ENCODE measurements around the gene C1orf174.

Gene C1orf174

DNA sequence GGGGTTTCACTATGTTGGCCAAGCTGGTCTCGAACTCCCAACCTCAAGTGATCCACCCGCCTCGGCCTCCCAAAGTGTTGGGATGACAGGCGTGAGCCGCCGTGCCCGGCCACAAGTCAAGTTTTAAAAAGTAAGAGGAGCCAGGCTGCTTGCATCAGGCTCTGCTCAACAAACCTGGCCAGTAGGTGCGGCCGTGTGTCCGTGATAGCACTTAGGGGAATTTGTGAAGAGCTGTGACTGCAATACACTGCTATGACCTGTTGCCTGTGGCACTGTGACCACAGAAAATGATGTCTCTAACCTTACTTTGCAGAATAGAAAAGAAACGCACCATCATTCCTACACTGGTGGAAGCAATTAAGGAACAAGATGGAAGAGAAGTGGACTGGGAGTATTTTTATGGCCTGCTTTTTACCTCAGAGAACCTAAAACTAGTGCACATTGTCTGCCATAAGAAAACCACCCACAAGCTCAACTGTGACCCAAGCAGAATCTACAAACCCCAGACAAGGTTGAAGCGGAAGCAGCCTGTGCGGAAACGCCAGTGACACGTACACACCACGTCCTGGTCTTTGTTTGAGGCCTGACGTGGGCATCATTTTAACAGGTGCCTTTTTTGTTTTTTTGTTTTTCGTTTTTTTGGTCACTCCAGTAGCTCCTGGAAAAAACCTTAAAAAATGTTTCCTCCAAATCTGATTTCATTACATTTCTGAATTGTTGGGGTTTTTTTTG is 16.7 kb downstream of the C1orf174 start:
- H3K4me3 ChIP-seq (replicated peaks; ENCODE audit: low read depth, low read length), result no peak overlapping the region
- TF ChIP-seq, protein P1, sequence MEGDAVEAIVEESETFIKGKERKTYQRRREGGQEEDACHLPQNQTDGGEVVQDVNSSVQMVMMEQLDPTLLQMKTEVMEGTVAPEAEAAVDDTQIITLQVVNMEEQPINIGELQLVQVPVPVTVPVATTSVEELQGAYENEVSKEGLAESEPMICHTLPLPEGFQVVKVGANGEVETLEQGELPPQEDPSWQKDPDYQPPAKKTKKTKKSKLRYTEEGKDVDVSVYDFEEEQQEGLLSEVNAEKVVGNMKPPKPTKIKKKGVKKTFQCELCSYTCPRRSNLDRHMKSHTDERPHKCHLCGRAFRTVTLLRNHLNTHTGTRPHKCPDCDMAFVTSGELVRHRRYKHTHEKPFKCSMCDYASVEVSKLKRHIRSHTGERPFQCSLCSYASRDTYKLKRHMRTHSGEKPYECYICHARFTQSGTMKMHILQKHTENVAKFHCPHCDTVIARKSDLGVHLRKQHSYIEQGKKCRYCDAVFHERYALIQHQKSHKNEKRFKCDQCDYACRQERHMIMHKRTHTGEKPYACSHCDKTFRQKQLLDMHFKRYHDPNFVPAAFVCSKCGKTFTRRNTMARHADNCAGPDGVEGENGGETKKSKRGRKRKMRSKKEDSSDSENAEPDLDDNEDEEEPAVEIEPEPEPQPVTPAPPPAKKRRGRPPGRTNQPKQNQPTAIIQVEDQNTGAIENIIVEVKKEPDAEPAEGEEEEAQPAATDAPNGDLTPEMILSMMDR (IDR thresholded peaks at IDR 0.05; ENCODE audit: low read depth, low read length, missing control alignments), result no peak
- no peak for DNase-seq (ENCODE audit: extremely low read depth, low read depth)

DNA sequence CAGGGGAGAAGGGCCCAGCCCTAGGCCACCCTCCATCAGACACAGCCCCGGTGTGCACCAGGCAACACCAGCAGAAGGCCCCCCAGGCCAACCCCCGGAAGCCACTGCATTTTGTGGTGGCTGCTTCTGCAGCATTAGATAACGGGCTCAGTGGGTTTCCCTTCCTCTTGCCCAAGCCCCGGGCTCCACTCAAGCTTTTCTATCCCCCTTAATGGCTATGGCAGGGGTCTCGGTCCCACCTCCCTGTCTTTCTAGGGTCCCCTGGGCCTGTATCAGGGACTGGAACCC is 18.9 kb downstream of the C1orf174 start:
- no peak overlapping the region for H3K4me3 ChIP-seq (replicated peaks; ENCODE audit: low read depth, low read length)
- no peak for DNase-seq (ENCODE audit: extremely low read depth, low read depth)
- TF ChIP-seq, protein P1 (IDR thresholded peaks at IDR 0.05; ENCODE audit: low read depth, low read length, missing control alignments), result no peak

DNA sequence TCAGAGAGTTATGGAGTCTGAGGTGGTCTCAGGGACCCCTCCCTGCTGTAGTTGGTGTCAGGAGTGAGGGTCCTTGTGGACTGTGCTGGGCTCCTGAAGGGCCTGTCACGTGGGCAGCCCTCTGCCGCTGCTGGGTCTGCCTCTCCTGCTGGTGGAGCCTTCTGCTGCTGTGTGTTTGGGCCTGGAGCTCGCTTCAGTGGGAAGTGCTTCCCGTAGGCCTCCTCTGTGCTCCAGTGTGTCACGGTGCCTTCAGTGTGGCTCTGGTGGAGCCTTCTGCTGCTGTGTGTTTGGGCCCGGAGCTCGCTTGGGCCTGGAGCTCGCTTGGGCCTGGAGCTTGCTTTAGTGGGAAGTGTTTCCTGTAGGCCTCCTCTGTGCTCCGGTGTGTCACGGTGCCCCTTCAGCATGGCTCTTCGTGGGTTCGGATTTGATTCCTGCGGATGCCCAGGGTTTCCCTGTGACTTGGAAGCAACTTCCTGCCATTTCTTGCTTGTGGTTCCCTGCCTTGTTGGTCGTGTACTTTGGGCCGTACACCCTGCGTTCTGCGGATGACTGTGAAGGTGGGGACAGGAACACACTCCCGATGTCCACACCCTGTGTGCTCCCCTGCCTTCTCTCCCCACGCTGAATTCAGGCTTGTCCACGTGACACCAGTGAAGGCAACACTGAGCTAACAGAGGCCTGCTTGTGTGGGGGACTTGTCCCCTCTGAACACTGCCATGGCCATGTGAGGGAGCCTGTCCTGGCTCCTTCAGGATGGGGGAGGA is 19.5 kb downstream of the C1orf174 start:
- H3K4me3 ChIP-seq (replicated peaks; ENCODE audit: low read depth, low read length), result no peak overlapping the region
- no peak for DNase-seq (ENCODE audit: extremely low read depth, low read depth)
- TF ChIP-seq, protein P1 (IDR thresholded peaks at IDR 0.05; ENCODE audit: low read depth, low read length, missing control alignments), result no peak

DNA sequence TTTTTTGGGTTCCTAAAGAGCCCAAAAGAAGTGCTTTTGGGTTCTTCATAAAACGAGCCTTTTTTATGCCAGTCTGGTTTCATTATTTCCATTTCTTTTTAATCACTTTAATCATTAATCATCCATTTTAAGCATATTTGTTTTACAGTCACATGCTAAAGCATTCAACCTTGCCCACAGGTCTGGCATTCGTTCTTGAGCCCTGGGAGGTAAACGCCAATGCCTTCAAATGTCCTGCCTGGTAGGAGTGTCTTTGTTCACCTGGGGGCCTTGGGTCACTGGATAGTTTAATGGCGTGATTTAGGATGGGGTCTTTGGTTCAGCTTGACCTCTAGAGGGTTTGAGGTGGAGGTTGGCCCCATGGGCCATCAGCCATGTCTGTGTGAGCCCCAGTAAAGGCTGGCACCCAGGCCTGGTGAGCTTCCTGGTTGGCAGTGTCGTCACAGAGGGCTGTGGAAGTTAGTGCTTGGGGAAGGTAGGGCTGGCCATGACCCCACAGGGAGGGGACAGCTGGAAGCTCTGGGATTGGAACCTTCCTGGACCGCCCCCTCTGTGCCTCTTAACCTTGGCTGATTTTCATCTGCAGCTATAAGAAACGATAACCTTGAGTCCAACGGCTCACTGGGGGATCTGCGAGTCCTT is 20.2 kb downstream of the C1orf174 start:
- H3K4me3 ChIP-seq (replicated peaks; ENCODE audit: low read depth, low read length), result no peak overlapping the region
- TF ChIP-seq, protein P1 (IDR thresholded peaks at IDR 0.05; ENCODE audit: low read depth, low read length, missing control alignments), result no peak
- DNase-seq (ENCODE audit: extremely low read depth, low read depth), result no peak

DNA sequence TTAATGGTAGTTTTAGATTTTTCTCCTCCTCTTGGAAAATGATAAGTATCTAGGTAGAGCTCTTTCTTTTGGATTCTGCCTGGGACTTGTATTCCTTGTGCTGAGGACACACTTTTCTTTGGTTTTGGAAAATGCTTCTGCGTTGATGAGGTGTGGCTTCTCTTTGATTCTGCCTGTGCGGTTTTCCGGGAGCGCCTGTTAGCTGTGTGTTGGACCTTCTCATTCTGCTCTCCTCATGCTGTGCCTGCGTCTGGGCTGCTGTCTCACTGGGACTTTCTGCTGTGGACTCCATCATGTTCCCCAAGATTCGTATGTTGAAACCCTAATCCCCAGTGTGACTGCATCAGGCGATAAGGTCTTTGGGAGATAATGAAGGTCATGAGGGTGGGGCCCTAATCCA is 21.0 kb downstream of the C1orf174 start:
- no peak for DNase-seq (ENCODE audit: extremely low read depth, low read depth)
- TF ChIP-seq, protein P1 (IDR thresholded peaks at IDR 0.05; ENCODE audit: low read depth, low read length, missing control alignments), result no peak
- H3K4me3 ChIP-seq (replicated peaks; ENCODE audit: low read depth, low read length), result no peak overlapping the region

DNA sequence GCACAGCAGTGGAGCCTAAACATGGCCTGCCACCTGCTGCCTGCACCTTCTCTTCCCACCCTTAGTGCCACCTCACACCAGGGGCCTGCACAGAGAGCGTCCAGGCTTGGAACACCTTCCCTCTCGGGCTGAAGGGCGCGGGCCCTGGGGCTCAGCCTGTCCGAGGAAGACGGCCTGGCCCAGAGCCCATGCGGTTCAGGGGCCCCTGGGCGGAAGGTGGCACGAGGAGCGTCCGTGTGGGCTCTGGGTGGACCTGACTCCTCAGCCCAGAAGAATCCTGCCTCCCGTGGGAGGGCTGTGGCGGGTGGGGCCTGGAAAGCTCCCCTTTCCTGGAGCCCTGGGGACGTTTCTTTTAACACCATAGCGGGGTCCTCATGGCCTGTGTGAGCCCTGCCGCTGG is 23.4 kb downstream of the C1orf174 start:
- H3K4me3 ChIP-seq (replicated peaks; ENCODE audit: low read depth, low read length), result no peak overlapping the region
- TF ChIP-seq, protein P1 (IDR thresholded peaks at IDR 0.05; ENCODE audit: low read depth, low read length, missing control alignments), result no peak
- DNase-seq (ENCODE audit: extremely low read depth, low read depth), result no peak

Data from HFF-Myc (cell line).